Measurements from ENCODE around the gene TXK.
"Not testable (repeated sequence)": the region's sequence is repeated elsewhere in the genome, so short reads cannot be mapped to it uniquely, and the experiment has no call there.

TXK gene

GRCh38 chr4:48134081-48134480 lies at the start of gene TXK:
TSS of gene TXK (minus strand) at chr4:48134250. CDS start at chr4:48134170, 80 bp downstream.
- peaks cover 5% of the 10 kb centered on the region; the same call in 1 of the 2 replicates for H3K36me3 ChIP-seq (ENCODE audit: insufficient read depth, low read length)

GRCh38 chr4:48180234-48180633 lies 46.2 kb upstream of the TXK start:
- Histone ChIP-seq H3K9ac (ENCODE audit: low read depth, low read length) (no peak overlapping the region), H3K4me1 (ENCODE audit: insufficient read depth, low read length) (peaks cover 20% of the 10 kb centered on the region), H3K9me3 (ENCODE audit: control insufficient read depth, insufficient read depth, low read length) (no peaks in the 10 kb centered on the region), H3K36me3 (ENCODE audit: insufficient read depth, low read length) (no peaks in the 10 kb centered on the region)

More at GRCh38 chr4:48134081-48134480, at the start of gene TXK:
- H3K4me1 ChIP-seq (ENCODE audit: insufficient read depth, low read length) = peaks cover 2% of the 10 kb centered on the region; the same call in 1 of the 2 replicates
- no peak within 1 kb of the TSS for H3K9ac ChIP-seq (ENCODE audit: low read depth, low read length)
- H3K9me3 ChIP-seq (ENCODE audit: control insufficient read depth, insufficient read depth, low read length) = no peaks in the 10 kb centered on the region

GRCh38 chr4:48178931-48179330 lies 44.9 kb upstream of the TXK start:
- no peak overlapping the region for H3K9ac ChIP-seq (ENCODE audit: low read depth, low read length)
- H3K36me3 ChIP-seq (ENCODE audit: insufficient read depth, low read length) = no peaks in the 10 kb centered on the region

GRCh38 chr4:48175806-48176205 lies 41.8 kb upstream of the TXK start:
- Histone ChIP-seq H3K36me3 (ENCODE audit: insufficient read depth, low read length) (no peaks in the 10 kb centered on the region), H3K9me3 (ENCODE audit: control insufficient read depth, insufficient read depth, low read length) (no peaks in the 10 kb centered on the region), H3K4me1 (ENCODE audit: insufficient read depth, low read length) (peaks cover 35% of the 10 kb centered on the region), H3K9ac (ENCODE audit: low read depth, low read length) (no peak overlapping the region)

More at GRCh38 chr4:48178931-48179330, 44.9 kb upstream of the TXK start:
- H3K9me3 ChIP-seq (ENCODE audit: control insufficient read depth, insufficient read depth, low read length) = no peaks in the 10 kb centered on the region
- H3K4me1 ChIP-seq (ENCODE audit: insufficient read depth, low read length) = peaks cover 32% of the 10 kb centered on the region

GRCh38 chr4:48175328-48175727 lies 41.3 kb upstream of the TXK start:
- no peaks in the 10 kb centered on the region for H3K9me3 ChIP-seq (ENCODE audit: control insufficient read depth, insufficient read depth, low read length)
- no peaks in the 10 kb centered on the region for H3K36me3 ChIP-seq (ENCODE audit: insufficient read depth, low read length)
- H3K9ac ChIP-seq (ENCODE audit: low read depth, low read length) = no peak overlapping the region
- H3K4me1 ChIP-seq (ENCODE audit: insufficient read depth, low read length) = peaks cover 35% of the 10 kb centered on the region

GRCh38 chr4:48173056-48173991 lies 39.3 kb upstream of the TXK start:
- Histone ChIP-seq H3K36me3 (ENCODE audit: insufficient read depth, low read length) (no peaks in the 10 kb centered on the region), H3K9me3 (ENCODE audit: control insufficient read depth, insufficient read depth, low read length) (no peaks in the 10 kb centered on the region), H3K4me1 (ENCODE audit: insufficient read depth, low read length) (peaks cover 30% of the 10 kb centered on the region), H3K9ac (ENCODE audit: low read depth, low read length) (no peak overlapping the region)

- Histone ChIP-seq H3K9ac (ENCODE audit: low read depth, low read length) (no peak overlapping the region), H3K4me1 (ENCODE audit: insufficient read depth, low read length) (peaks cover 29% of the 10 kb centered on the region), H3K36me3 (ENCODE audit: insufficient read depth, low read length) (no peaks in the 10 kb centered on the region), H3K9me3 (ENCODE audit: control insufficient read depth, insufficient read depth, low read length) (no peaks in the 10 kb centered on the region)
Measured at GRCh38 chr4:48172651-48173050, 38.6 kb upstream of the TXK start.

GRCh38 chr4:48169636-48170035 lies 35.6 kb upstream of the TXK start:
- no peaks in the 10 kb centered on the region for H3K36me3 ChIP-seq (ENCODE audit: insufficient read depth, low read length)
- peaks cover 16% of the 10 kb centered on the region for H3K4me1 ChIP-seq (ENCODE audit: insufficient read depth, low read length)
- no peak overlapping the region for H3K9ac ChIP-seq (ENCODE audit: low read depth, low read length)
- H3K9me3 ChIP-seq (ENCODE audit: control insufficient read depth, insufficient read depth, low read length) = no peaks in the 10 kb centered on the region

GRCh38 chr4:48167538-48168263 lies 33.7 kb upstream of the TXK start:
- Histone ChIP-seq H3K36me3 (ENCODE audit: insufficient read depth, low read length) (no peaks in the 10 kb centered on the region), H3K9me3 (ENCODE audit: control insufficient read depth, insufficient read depth, low read length) (no peaks in the 10 kb centered on the region), H3K4me1 (ENCODE audit: insufficient read depth, low read length) (no peaks in the 10 kb centered on the region), H3K9ac (ENCODE audit: low read depth, low read length) (no peak overlapping the region)

GRCh38 chr4:48164561-48164960 lies 30.5 kb upstream of the TXK start:
- H3K9me3 ChIP-seq (ENCODE audit: control insufficient read depth, insufficient read depth, low read length); H3K9ac ChIP-seq (ENCODE audit: low read depth, low read length); H3K36me3 ChIP-seq (ENCODE audit: insufficient read depth, low read length); H3K4me1 ChIP-seq (ENCODE audit: insufficient read depth, low read length): not testable (repeated sequence)

DNA sequence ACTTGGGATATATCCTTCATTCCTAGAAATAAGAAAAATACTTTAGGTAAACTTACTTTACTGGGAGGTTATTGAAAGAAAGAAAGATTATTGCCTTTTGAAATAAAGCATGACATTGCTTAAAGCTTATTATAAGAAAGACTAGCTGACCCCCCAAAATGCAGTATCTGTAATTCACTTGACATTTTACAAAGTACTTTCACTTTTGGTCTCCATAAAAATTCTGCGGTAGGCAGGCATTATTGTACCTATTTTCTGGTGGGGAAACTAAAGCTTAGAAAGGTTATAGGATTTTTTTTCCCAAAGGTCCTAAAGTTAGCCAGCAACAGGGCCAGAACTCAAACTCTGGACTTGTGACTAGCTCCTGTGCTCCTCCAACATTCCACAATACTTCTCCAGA lies 29.7 kb upstream of the TXK start:
- no peaks in the 10 kb centered on the region for H3K36me3 ChIP-seq (ENCODE audit: insufficient read depth, low read length)

DNA sequence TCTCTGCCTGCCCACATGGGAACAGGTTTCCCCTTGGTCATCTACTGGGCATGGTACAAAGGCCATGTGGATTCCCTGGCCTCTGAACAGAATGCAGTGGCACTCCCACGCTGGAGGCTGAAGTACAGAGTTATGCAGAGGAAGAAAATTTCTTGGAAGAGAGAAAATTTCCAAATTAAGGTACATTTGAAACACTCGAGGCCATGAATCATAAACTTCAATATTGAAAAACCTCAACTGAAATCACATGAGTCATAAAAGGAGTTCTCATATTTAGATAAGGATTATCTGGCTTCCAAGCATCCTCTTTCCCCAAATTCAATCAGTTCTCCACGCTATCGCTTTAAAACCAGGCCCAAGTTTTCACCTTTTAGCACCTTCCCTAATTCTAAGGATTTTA lies 28.1 kb upstream of the TXK start:
- Histone ChIP-seq H3K4me1 (ENCODE audit: insufficient read depth, low read length) (no peaks in the 10 kb centered on the region), H3K9me3 (ENCODE audit: control insufficient read depth, insufficient read depth, low read length) (no peaks in the 10 kb centered on the region; the same call in 1 of the 2 replicates), H3K9ac (ENCODE audit: low read depth, low read length) (no peak overlapping the region), H3K36me3 (ENCODE audit: insufficient read depth, low read length) (no peaks in the 10 kb centered on the region)

More for the DNA sequence above, 29.7 kb upstream of the TXK start:
- H3K9ac ChIP-seq (ENCODE audit: low read depth, low read length) = no peak overlapping the region
- no peaks in the 10 kb centered on the region for H3K4me1 ChIP-seq (ENCODE audit: insufficient read depth, low read length)
- no peaks in the 10 kb centered on the region; the same call in 1 of the 2 replicates for H3K9me3 ChIP-seq (ENCODE audit: control insufficient read depth, insufficient read depth, low read length)

GRCh38 chr4:48157271-48157670 lies 23.2 kb upstream of the TXK start:
- peaks cover 6% of the 10 kb centered on the region; the same call in 1 of the 2 replicates for H3K36me3 ChIP-seq (ENCODE audit: insufficient read depth, low read length)
- peaks cover 12% of the 10 kb centered on the region for H3K9me3 ChIP-seq (ENCODE audit: control insufficient read depth, insufficient read depth, low read length)
- H3K4me1 ChIP-seq (ENCODE audit: insufficient read depth, low read length) = no peaks in the 10 kb centered on the region
- no peak overlapping the region for H3K9ac ChIP-seq (ENCODE audit: low read depth, low read length)

GRCh38 chr4:48156423-48156822 lies 22.4 kb upstream of the TXK start:
- H3K36me3 ChIP-seq (ENCODE audit: insufficient read depth, low read length) = peaks cover 6% of the 10 kb centered on the region; the same call in 1 of the 2 replicates
- peaks cover 12% of the 10 kb centered on the region for H3K9me3 ChIP-seq (ENCODE audit: control insufficient read depth, insufficient read depth, low read length)
- H3K4me1 ChIP-seq (ENCODE audit: insufficient read depth, low read length) = no peaks in the 10 kb centered on the region
- H3K9ac ChIP-seq (ENCODE audit: low read depth, low read length) = no peak overlapping the region

Measured in ES-I3 (cell line).